ENCODE data around the gene PKHD1.

The PKHD1 gene

DNA sequence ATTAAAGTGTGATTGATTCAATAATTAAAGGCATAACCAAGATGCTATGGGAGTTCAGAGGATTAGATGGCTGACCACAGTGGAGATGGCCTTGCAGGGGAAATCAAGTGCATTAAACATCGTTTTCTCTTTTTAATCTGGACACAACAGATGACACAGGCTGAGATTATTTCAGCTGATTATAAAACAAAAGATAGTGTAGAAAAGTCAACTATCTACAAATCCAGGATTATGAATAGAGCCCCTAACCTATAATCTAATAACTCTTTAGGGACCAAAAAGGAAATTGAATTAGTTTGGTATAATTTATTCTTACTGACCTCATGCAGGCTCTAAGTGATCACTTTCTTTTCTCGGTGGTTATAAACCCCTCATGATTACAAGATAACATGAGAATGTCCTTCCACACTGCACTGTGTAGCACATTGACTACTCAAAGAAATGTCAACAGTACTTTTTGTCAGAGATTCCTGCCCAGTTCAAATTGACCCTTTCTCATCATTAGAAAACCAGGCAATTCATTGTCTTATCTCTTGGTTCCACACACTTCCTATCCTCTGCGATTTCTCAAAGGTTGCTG, 122.1 kb downstream of the PKHD1 start:
- DNase-seq (ENCODE audit: low read depth) = no peak
- H3K4me3 ChIP-seq (ENCODE audit: low read depth, low read length) = no peak overlapping the region
- TF ChIP-seq, protein P1, sequence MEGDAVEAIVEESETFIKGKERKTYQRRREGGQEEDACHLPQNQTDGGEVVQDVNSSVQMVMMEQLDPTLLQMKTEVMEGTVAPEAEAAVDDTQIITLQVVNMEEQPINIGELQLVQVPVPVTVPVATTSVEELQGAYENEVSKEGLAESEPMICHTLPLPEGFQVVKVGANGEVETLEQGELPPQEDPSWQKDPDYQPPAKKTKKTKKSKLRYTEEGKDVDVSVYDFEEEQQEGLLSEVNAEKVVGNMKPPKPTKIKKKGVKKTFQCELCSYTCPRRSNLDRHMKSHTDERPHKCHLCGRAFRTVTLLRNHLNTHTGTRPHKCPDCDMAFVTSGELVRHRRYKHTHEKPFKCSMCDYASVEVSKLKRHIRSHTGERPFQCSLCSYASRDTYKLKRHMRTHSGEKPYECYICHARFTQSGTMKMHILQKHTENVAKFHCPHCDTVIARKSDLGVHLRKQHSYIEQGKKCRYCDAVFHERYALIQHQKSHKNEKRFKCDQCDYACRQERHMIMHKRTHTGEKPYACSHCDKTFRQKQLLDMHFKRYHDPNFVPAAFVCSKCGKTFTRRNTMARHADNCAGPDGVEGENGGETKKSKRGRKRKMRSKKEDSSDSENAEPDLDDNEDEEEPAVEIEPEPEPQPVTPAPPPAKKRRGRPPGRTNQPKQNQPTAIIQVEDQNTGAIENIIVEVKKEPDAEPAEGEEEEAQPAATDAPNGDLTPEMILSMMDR (conservative IDR thresholded peaks at IDR 0.05; ENCODE audit: low read depth, low read length) = no peak

DNA sequence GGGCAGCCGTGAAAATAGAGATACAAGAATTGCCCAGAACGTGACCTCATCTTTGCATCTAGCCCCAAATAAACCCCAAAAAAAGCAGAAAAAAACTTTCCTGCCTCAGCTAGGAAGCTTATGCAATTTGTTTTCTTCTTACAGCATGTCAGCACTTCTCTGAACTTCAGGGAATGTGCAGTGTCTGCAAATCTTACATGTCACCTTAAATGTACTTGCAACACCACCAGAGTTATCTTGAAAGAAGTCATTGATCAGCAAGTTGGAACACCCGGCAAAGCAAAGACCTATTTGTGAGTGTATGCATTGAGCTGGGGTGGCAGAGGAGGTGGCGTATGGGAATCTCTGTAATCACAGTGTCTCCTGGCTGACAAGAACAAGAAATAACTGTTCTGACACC, 123.4 kb downstream of the PKHD1 start:
- H3K4me3 ChIP-seq (ENCODE audit: low read depth, low read length) = no peak overlapping the region
- no peak for DNase-seq (ENCODE audit: low read depth)
- TF ChIP-seq, protein P1 (conservative IDR thresholded peaks at IDR 0.05; ENCODE audit: low read depth, low read length) = no peak

DNA sequence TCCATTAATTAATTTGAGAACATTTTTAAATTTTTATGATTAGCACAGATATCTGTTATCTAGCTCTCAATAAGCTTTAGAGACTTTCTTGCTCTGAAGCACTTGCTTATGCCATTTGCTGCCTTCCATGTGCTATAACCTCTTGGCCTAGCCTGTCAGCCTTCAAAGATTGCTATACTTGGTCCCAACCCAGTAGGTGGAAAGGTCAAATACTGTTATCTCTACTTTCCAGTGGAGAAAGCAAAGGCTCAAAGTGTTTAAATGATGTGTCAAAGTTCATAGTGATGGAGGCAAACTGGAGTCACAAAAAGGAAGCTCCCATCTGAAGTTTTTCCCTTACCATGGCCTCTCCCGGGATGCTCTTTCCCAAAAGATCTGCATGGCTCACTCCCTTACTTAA, 125.1 kb downstream of the PKHD1 start:
- TF ChIP-seq, protein P1 (conservative IDR thresholded peaks at IDR 0.05; ENCODE audit: low read depth, low read length) = no peak
- H3K4me3 ChIP-seq (ENCODE audit: low read depth, low read length) = no peak overlapping the region
- DNase-seq (ENCODE audit: low read depth) = no peak

DNA sequence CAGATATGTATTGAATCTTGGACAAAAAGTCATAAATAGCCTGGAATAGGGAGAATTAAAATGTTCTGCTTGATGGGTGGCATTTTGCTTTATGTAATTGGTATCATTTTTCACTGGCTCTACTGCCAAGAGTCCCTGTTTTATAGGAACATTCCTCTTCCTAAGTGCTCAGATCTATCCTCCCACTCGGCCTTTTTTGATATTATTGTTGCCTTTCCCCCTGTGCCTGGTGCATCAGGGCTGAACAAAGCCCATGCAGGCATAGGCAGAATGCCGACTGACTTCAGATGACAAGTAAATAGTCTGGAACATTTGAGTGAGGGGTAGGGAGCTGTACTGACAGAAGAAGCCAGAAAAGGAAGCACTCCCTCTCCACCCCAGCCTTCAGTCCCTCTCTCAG, 127.0 kb downstream of the PKHD1 start:
- no peak for DNase-seq (ENCODE audit: low read depth)
- TF ChIP-seq, protein P1 (conservative IDR thresholded peaks at IDR 0.05; ENCODE audit: low read depth, low read length) = no peak
- H3K4me3 ChIP-seq (ENCODE audit: low read depth, low read length) = no peak overlapping the region

DNA sequence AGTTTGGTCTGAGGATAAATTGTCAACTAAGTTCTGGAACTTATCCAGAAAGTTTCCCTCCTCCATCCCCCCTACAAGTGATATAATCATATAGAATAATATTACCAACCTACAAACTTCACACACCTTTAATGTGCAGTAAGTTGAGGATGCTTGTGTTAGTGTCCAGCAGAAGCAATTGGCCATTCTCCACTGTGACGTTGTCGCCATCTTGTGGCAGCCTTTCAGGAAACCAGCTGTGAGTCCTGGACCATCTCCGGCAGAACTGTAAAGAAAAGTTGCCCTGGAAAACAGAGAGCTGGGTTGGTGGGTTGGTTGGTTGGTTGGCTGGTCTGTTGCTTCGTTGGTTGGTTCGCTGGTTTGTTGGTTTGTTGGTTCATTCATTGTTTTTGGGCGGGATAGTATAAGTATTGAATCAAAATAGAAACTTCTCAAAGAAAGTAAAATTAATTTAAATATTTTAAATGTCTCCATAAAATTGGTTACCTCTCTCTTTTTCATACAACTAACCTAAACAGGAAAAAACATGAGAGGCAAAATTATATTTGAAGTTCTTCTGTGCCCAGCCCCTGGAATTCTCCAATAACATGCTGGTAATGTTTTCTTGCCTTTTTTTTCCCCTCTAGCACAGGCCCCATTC, 127.5 kb downstream of the PKHD1 start:
- DNase-seq (ENCODE audit: low read depth) = peak; percentile 80
- no peak overlapping the region for H3K4me3 ChIP-seq (ENCODE audit: low read depth, low read length)
- TF ChIP-seq, protein P1 (conservative IDR thresholded peaks at IDR 0.05; ENCODE audit: low read depth, low read length) = peak; percentile 91

DNA sequence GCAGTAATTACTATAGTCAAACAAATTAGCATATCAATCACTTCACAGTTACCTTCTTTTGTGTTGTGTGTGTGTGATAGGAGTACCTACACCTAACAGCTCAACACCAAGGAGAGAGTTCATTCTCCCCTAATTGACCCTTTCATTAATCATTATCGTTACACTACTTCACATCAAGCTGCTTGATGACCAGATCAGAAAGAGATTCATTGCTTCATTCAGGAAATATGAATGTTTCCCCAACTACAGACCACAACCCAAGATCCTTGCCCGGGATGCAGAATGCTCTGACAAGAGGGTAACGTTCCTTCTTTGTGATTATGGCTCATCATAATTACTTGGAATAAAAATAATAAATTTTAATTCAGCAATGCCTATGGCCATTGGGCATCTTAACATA, 132.7 kb downstream of the PKHD1 start:
- DNase-seq (ENCODE audit: low read depth) = no peak
- no peak overlapping the region for H3K4me3 ChIP-seq (ENCODE audit: low read depth, low read length)
- TF ChIP-seq, protein P1 (conservative IDR thresholded peaks at IDR 0.05; ENCODE audit: low read depth, low read length) = no peak

DNA sequence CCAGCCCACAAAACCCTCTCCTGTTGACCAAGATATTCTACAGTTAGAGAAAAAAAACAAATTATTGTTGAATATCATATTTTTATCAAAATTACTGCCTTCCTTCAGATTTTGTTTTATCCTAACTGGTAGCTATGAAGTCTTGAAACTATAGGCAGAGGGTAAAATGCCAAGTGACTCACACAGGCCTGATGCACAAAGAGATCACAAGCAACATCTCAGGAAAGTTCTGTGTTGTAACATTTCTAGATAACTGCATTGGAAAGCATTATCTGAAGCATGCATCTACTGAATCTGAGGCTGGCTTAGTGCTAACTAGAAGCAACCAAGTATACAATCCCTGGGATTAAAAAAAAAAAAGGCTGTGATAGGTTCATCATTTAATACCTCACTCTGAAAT, 134.2 kb downstream of the PKHD1 start:
- no peak for DNase-seq (ENCODE audit: low read depth)
- no peak overlapping the region for H3K4me3 ChIP-seq (ENCODE audit: low read depth, low read length)
- TF ChIP-seq, protein P1 (conservative IDR thresholded peaks at IDR 0.05; ENCODE audit: low read depth, low read length) = no peak
